IMR-90 (cell line): Measurements from ENCODE around the gene GFER. TPM values are rescaled to one million over a fixed set of nuclear protein-coding genes. Genes with fewer than 3 reads are reported as not detected.

Experiments
- ATAC-seq: fragments of 200-7000 bp; cut with Tn5 transposase; 2 replicates; pipeline ENCODE4 v1.9.1; 2020; ENCODE audit warnings: low read depth, mild to moderate bottlenecking, moderate library complexity
- BruUV-seq: library from RNA; stranded (reverse); fragments of 400-500 nt; replicated peaks from 2 replicates; lab custom pipeline; 2021; lab: Mats Ljungman, UMichigan
- CTCF ChIA-PET: fragments of 300-600 bp; formaldehyde crosslinking; extraction: SDS; loops from one replicate; lab custom pipeline; 2021; ENCODE audit warnings: antibody characterized with exemption; lab: Yijun Ruan, JAX
- POLR2A ChIA-PET: fragments of 300-600 bp; sonication (Branson Sonifier 250); formaldehyde crosslinking; loops from one replicate; lab custom pipeline; 2022; ENCODE audit warnings: antibody characterized with exemption; ENCODE audit not compliant: unreplicated experiment; lab: Charles Lee
- DNase-seq: peaks from one replicate; pipeline ENCODE4 v3.0.0; 2013
- H2AFZ ChIP-seq: replicated peaks from 2 replicates; pipeline ENCODE3; 2013; ENCODE audit warnings: low read length, mild to moderate bottlenecking; ENCODE audit not compliant: poor library complexity
- H2AK5ac ChIP-seq: 2 replicates; pipeline ENCODE4 v1.6.1; 2013; ENCODE audit warnings: low read depth, low read length, inconsistent platforms
- H2AK9ac ChIP-seq: replicated peaks from 2 replicates; pipeline ENCODE3; 2013; ENCODE audit warnings: mild to moderate bottlenecking, low read depth, low read length, moderate library complexity; ENCODE audit not compliant: poor library complexity
- H2BK120ac ChIP-seq: 2 replicates; pipeline ENCODE4 v1.6.1; 2013; ENCODE audit warnings: low read depth, low read length, inconsistent platforms
- H2BK15ac ChIP-seq: 3 replicates; pipeline ENCODE4 v1.6.1; 2013; ENCODE audit warnings: low read depth, low read length, inconsistent platforms
- H2BK20ac ChIP-seq: 2 replicates; pipeline ENCODE4 v1.6.1; 2013; ENCODE audit warnings: low read depth, mild to moderate bottlenecking, inconsistent platforms, low read length, moderate library complexity
- H2BK5ac ChIP-seq: 2 replicates; pipeline ENCODE4 v1.6.1; 2013; ENCODE audit warnings: mild to moderate bottlenecking, low read depth, low read length, inconsistent platforms; ENCODE audit not compliant: poor library complexity, severe bottlenecking
- H3K14ac ChIP-seq: replicated peaks from 2 replicates; pipeline ENCODE4 v1.6.1; 2013; ENCODE audit warnings: low read depth, low read length, inconsistent platforms
- H3K18ac ChIP-seq: 2 replicates; pipeline ENCODE4 v1.6.1; 2013; ENCODE audit warnings: low read depth, low read length, control low read depth
- H3K23ac ChIP-seq: 2 replicates; pipeline ENCODE4 v1.6.1; 2013; ENCODE audit warnings: low read depth, low read length, inconsistent platforms
- H3K27ac ChIP-seq: 2 replicates; pipeline ENCODE4 v1.5.1; 2013; ENCODE audit warnings: mild to moderate bottlenecking, control low read depth, low read length; ENCODE audit not compliant: insufficient read depth
- H3K27me3 ChIP-seq: 2 replicates; pipeline ENCODE4 v1.6.1; 2013; ENCODE audit warnings: low read length; ENCODE audit not compliant: control insufficient read depth, insufficient read depth
- H3K36me3 ChIP-seq: 2 replicates; pipeline ENCODE4 v1.6.1; 2013; ENCODE audit warnings: low read length, mixed read lengths; ENCODE audit not compliant: control insufficient read depth, insufficient read depth
- H3K4ac ChIP-seq: 2 replicates; pipeline ENCODE4 v1.6.1; 2013; ENCODE audit warnings: low read depth, low read length, inconsistent platforms
- H3K4me1 ChIP-seq: 2 replicates; pipeline ENCODE4 v1.6.1; 2013; ENCODE audit warnings: low read length, mixed read lengths; ENCODE audit not compliant: control insufficient read depth, insufficient read depth
- H3K4me2 ChIP-seq: 2 replicates; pipeline ENCODE4 v1.6.1; 2013; ENCODE audit warnings: low read depth, mild to moderate bottlenecking, control low read depth, low read length, moderate library complexity
- H3K4me3 ChIP-seq: 2 replicates; pipeline ENCODE4 v1.5.1; 2013; ENCODE audit warnings: low read depth, mild to moderate bottlenecking, control low read depth, low read length, moderate library complexity; ENCODE audit not compliant: insufficient read depth
- H3K56ac ChIP-seq: 2 replicates; pipeline ENCODE4 v1.6.1; 2013; ENCODE audit warnings: low read length, inconsistent platforms; ENCODE audit not compliant: insufficient read depth; ENCODE audit errors: extremely low read depth
- H3K79me1 ChIP-seq, 2 experiments: 2 replicates each; pipeline ENCODE4 v1.6.1; 2013; ENCODE audit warnings: low read length in 2 of 2, inconsistent platforms in 1 of 2, low read depth in 1 of 2
- H3K9ac ChIP-seq: 2 replicates; pipeline ENCODE4 v1.6.1; 2013; ENCODE audit warnings: low read depth, low read length, control low read depth
- H3K9me1 ChIP-seq: 2 replicates; pipeline ENCODE4 v1.6.1; 2013; ENCODE audit warnings: low read length, inconsistent platforms; ENCODE audit not compliant: insufficient read depth
- H3K9me3 ChIP-seq: 2 replicates; pipeline ENCODE4 v1.6.1; 2013; ENCODE audit warnings: low read length; ENCODE audit not compliant: control insufficient read depth, insufficient read depth
- H4K20me1 ChIP-seq: 2 replicates; pipeline ENCODE4 v1.6.1; 2013; ENCODE audit warnings: low read length, inconsistent platforms; ENCODE audit not compliant: insufficient read depth
- H4K5ac ChIP-seq: 2 replicates; pipeline ENCODE4 v1.6.1; 2013; ENCODE audit warnings: mild to moderate bottlenecking, low read depth, low read length, control low read depth
- H4K8ac ChIP-seq, 2 experiments: 2 replicates each; pipeline ENCODE4 v1.6.1; 2013; ENCODE audit warnings: low read depth in 2 of 2, low read length in 2 of 2, control low read depth in 1 of 2, inconsistent platforms in 1 of 2
- H4K91ac ChIP-seq: 2 replicates; pipeline ENCODE4 v1.6.1; 2013; ENCODE audit warnings: low read depth, low read length, inconsistent platforms; ENCODE audit not compliant: insufficient read depth
- CHD1 ChIP-seq: IDR thresholded peaks from 2 replicates; pipeline ENCODE4 v1.6.1; 2012; ENCODE audit warnings: low read depth, low read length, improper control_type of control experiment
- FOS ChIP-seq: fragments of 150-350 bp; IDR thresholded peaks from 2 replicates; pipeline ENCODE4 v1.6.1; 2016; ENCODE audit warnings: low read depth, low read length
- MAZ ChIP-seq: IDR thresholded peaks from 2 replicates; pipeline ENCODE4 v1.6.1; 2012; ENCODE audit warnings: low read depth, mild to moderate bottlenecking, low read length, improper control_type of control experiment, moderate library complexity, borderline replicate concordance
- POLR2A ChIP-seq: IDR thresholded peaks from 2 replicates; pipeline ENCODE4 v1.6.1; 2012; ENCODE audit warnings: mild to moderate bottlenecking, low read depth, low read length
- RAD21 ChIP-seq: IDR thresholded peaks from 2 replicates; pipeline ENCODE4 v1.6.1; 2012; ENCODE audit warnings: low read length, improper control_type of control experiment
- RCOR1 ChIP-seq: IDR thresholded peaks from 2 replicates; pipeline ENCODE4 v1.6.1; 2012; ENCODE audit warnings: mild to moderate bottlenecking, low read length, improper control_type of control experiment; ENCODE audit not compliant: insufficient replicate concordance
- SMC3 ChIP-seq: fragments of 150-350 bp; IDR thresholded peaks from 2 replicates; pipeline ENCODE4 v1.6.1; 2016; ENCODE audit warnings: low read depth, mild to moderate bottlenecking, antibody characterized with exemption, low read length, moderate library complexity
- WGBS, 2 experiments: methylation state at CpG; one replicate each; pipeline versions ENCODE4 v1.1.5 to v1.1.7; 2013; ENCODE audit warnings: missing lambda C conversion rate in 2 of 2; ENCODE audit not compliant: insufficient read length in 1 of 2; ENCODE audit errors: extremely low coverage in 2 of 2; 5-methylcytosine and 5-hydroxymethylcytosine counted together
- dilution Hi-C: fragments of 300-500 bp; cut with HindIII; formaldehyde crosslinking; loops from one replicate; pipeline ENCODE4 v1.14.3; 2018; ENCODE audit warnings: low sequenced_read_pairs; ENCODE audit not compliant: unreplicated experiment
- in situ Hi-C: fragments of 300-500 bp; cut with MboI; formaldehyde crosslinking; loops from 3 replicates; pipeline ENCODE4 v1.14.3; 2019; ENCODE audit warnings: low sequenced_read_pairs, inconsistent platforms, mixed read lengths
- intact Hi-C: fragments of 100-400 bp; cut with micrococcal nuclease; formaldehyde crosslinking; loops from 2 replicates; pipeline ENCODE4 v1.10.0; 2022
- polyA plus RNA-seq, 3 experiments: library from polyadenylated mRNA; depleted of rRNA; stranded (reverse); fragments of >200 nt; gene quantifications; 2 replicates each; pipeline ENCODE4 v1.2.3, GENCODE V29; 2012; ENCODE audit warnings: low replicate concordance in 1 of 3
- total RNA-seq: library from RNA; depleted of rRNA; stranded (reverse); fragments of >200 nt; gene quantifications from 2 replicates; pipeline ENCODE4 v1.2.3, GENCODE V29; 2012
- TF ChIP-seq, protein P1 (sequence below): fragments of 150-350 bp; IDR thresholded peaks from 2 replicates; pipeline ENCODE4 v1.6.1; 2017; ENCODE audit warnings: mild to moderate bottlenecking, antibody characterized with exemption, low read length, low read depth
- TF ChIP-seq, protein P2 (sequence below): fragments of 150-350 bp; IDR thresholded peaks from 2 replicates; pipeline ENCODE4 v1.6.1; 2016; ENCODE audit warnings: low read depth, mild to moderate bottlenecking, low read length, moderate library complexity, borderline replicate concordance

Gene GFER
- total and polyA plus RNA-seq, 2 of the 4 experiments (the other 2 are of a cell fraction) = 6.8 to 19.8 TPM

DNA sequence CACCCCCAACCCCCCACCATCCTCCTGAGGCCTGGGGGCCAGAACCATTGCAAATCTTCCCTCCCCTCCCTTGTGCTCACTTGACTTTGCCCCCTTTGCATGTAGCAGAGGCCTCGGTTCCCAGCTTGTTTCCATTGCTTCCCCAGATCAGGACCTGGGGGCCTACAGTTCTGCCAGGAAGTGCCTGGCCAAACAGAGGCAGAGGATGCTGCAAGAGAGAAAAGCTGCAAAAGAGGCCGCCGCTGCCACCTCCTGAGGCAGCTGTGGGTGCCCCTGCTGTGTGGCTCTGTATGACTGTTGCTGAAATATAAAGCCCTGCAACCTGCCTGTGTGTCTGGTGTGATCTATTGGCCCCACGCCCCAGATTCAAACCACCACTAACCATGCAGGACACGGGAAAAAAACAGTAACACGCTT lies 22.3 kb upstream of the GFER start:
- no peaks in the 10 kb centered on the region for H3K27me3 ChIP-seq
- no peak overlapping the region for H3K9ac ChIP-seq
- H3K23ac ChIP-seq = no peak overlapping the region
- H3K36me3 ChIP-seq = peaks cover 27% of the 10 kb centered on the region
- H2BK15ac ChIP-seq = no peak overlapping the region
- BruUV-seq = no TSS peak
- H4K8ac ChIP-seq = no peak overlapping the region
- no CpG with 5 or more reads among the region's 6 CpGs for WGBS, 2 experiments
- H3K27ac ChIP-seq = no peak overlapping the region
- H3K56ac ChIP-seq = no peak overlapping the region
- no peak overlapping the region for H2AK5ac ChIP-seq
- H2BK20ac ChIP-seq = no peak overlapping the region
- H3K79me1 ChIP-seq = peaks cover 3 to 48% of the 10 kb centered on the region in 2 experiments
- POLR2A ChIA-PET = no interaction called here
- DNase-seq (no peak), ATAC-seq (no peak)
- TF ChIP-seq RAD21 (no peak), CHD1 (no peak), RCOR1 (no peak), MAZ (no peak), SMC3 (no peak), POLR2A (no peak), FOS (no peak)
- TF ChIP-seq, protein P1, sequence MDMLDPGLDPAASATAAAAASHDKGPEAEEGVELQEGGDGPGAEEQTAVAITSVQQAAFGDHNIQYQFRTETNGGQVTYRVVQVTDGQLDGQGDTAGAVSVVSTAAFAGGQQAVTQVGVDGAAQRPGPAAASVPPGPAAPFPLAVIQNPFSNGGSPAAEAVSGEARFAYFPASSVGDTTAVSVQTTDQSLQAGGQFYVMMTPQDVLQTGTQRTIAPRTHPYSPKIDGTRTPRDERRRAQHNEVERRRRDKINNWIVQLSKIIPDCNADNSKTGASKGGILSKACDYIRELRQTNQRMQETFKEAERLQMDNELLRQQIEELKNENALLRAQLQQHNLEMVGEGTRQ = no peak
- TF ChIP-seq, protein P2, sequence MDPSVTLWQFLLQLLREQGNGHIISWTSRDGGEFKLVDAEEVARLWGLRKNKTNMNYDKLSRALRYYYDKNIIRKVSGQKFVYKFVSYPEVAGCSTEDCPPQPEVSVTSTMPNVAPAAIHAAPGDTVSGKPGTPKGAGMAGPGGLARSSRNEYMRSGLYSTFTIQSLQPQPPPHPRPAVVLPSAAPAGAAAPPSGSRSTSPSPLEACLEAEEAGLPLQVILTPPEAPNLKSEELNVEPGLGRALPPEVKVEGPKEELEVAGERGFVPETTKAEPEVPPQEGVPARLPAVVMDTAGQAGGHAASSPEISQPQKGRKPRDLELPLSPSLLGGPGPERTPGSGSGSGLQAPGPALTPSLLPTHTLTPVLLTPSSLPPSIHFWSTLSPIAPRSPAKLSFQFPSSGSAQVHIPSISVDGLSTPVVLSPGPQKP = no peak
- dilution Hi-C loops = no loop called here
- H3K9me1 ChIP-seq = 0 out of 2 replicates have a peak, but pooled peaks cover 8% of the 10 kb centered on the region
- H3K18ac ChIP-seq = no peak overlapping the region
- in situ Hi-C loops = no loop called here
- peaks cover 43% of the 10 kb centered on the region for H4K20me1 ChIP-seq
- intact Hi-C loops = no loop called here
- H3K4me1 ChIP-seq = peaks cover 12% of the 10 kb centered on the region
- H3K9me3 ChIP-seq = no peaks in the 10 kb centered on the region
- H2AFZ ChIP-seq = no peak overlapping the region
- H4K5ac ChIP-seq = no peak overlapping the region
- no peak overlapping the region for H2AK9ac ChIP-seq
- no peak overlapping the region for H2BK120ac ChIP-seq
- H4K91ac ChIP-seq = no peak overlapping the region
- no peak overlapping the region for H3K4me2 ChIP-seq
- no peak overlapping the region for H3K4ac ChIP-seq
- CTCF ChIA-PET = no interaction called here
- no peak overlapping the region for H3K14ac ChIP-seq
- no peak overlapping the region for H3K4me3 ChIP-seq
- H2BK5ac ChIP-seq = no peak overlapping the region
